ENCODE data around the gene ADCY9.

GRCh38 chr16:4141604-4142003 is 25.4 kb upstream of the ADCY9 start:
- TF ChIP-seq MXI1 (conservative IDR thresholded peaks at IDR 0.05; ENCODE audit: poor library complexity, severe bottlenecking), result no peak
- no peak for TF ChIP-seq CTCF (IDR thresholded peaks at IDR 0.05; ENCODE audit: poor library complexity, severe bottlenecking)
- TF ChIP-seq EP300 (conservative IDR thresholded peaks at IDR 0.05; ENCODE audit: poor library complexity, severe bottlenecking), result no peak

Data from neural cell (in vitro differentiated cells).